Hypothalamus (tissue), 51 donors: ENCODE measurements around the gene TNNI3.
"Not testable (repeated sequence)": the region's sequence is repeated elsewhere in the genome, so short reads cannot be mapped to it uniquely, and the experiment has no call there.

Experiments used
- DNase-seq, 51 donors: peaks; one replicate each; lab custom pipeline; 2025; lab: John Stamatoyannopoulos, UW

TNNI3 gene

GRCh38 chr19:55116232-55116858, 41.2 kb downstream of the TNNI3 start:
- peak in 50 of 51 donors; percentile 3 to 79 (median 50) for DNase-seq

GRCh38 chr19:55115446-55116065, 42.0 kb downstream of the TNNI3 start:
- DNase-seq: no peak

- DNase-seq: no peak
Measured at GRCh38 chr19:55114566-55115145, 42.9 kb downstream of the TNNI3 start.

GRCh38 chr19:55113570-55114039, 43.9 kb downstream of the TNNI3 start:
- DNase-seq: peak in 40 of 51 donors; percentile 1 to 84 (median 42)

- DNase-seq: no peak
Measured at GRCh38 chr19:55112777-55113569, 44.6 kb downstream of the TNNI3 start.

GRCh38 chr19:55112246-55112776, 45.2 kb downstream of the TNNI3 start:
- DNase-seq: no peak

GRCh38 chr19:55111238-55111831, 46.2 kb downstream of the TNNI3 start:
- DNase-seq: no peak

- DNase-seq: no peak
Measured at GRCh38 chr19:55109527-55110291, 47.8 kb downstream of the TNNI3 start.

GRCh38 chr19:55107252-55107651, 50.3 kb downstream of the TNNI3 start:
- not testable (repeated sequence) for DNase-seq

- DNase-seq: no peak
Measured at GRCh38 chr19:55106591-55106990, 50.9 kb downstream of the TNNI3 start.

GRCh38 chr19:55105237-55105636, 52.3 kb downstream of the TNNI3 start:
- no peak for DNase-seq

GRCh38 chr19:55103190-55103589, 54.3 kb downstream of the TNNI3 start:
- no peak for DNase-seq
